ENCODE data around the gene MCF2L.

- no peak for TF ChIP-seq CTCF (conservative IDR thresholded peaks at IDR 0.05; ENCODE audit: low read depth, low read length)
- no peak for TF ChIP-seq EZH2 (IDR thresholded peaks at IDR 0.05; ENCODE audit: borderline replicate concordance, low read depth, low read length, poor library complexity, severe bottlenecking)
Observed at GRCh38 chr13:113091891-113092775, 123.1 kb downstream of the MCF2L start.
